OCI-LY7 (cell line): ENCODE results near the gene ITGA8. TPM values are rescaled to one million over a fixed set of nuclear protein-coding genes. Genes with fewer than 3 reads are reported as not detected.

ENCODE experiments used
- BruUV-seq: library from RNA; stranded (reverse); fragments of 400-500 nt; replicated peaks from 2 replicates; lab custom pipeline; 2021; lab: Mats Ljungman, UMichigan
- CTCF ChIA-PET: fragments of 300-600 bp; sonication (Branson Sonifier 250); formaldehyde crosslinking; loops from one replicate; lab custom pipeline; 2022; ENCODE audit warnings: antibody characterized with exemption; ENCODE audit not compliant: unreplicated experiment; lab: Charles Lee
- POLR2A ChIA-PET: fragments of 300-600 bp; sonication (Branson Sonifier 250); formaldehyde crosslinking; loops from one replicate; lab custom pipeline; 2022; ENCODE audit warnings: antibody characterized with exemption; lab: Charles Lee
- DNase-seq: peaks from one replicate; pipeline ENCODE4 v3.0.0-alpha.2; 2015; ENCODE audit warnings: low spot score
- H2AFZ ChIP-seq: fragments of 200-600 bp; sonication (generic), shearing (Covaris generic); 2 replicates; pipeline ENCODE4 v1.6.1; 2014; ENCODE audit warnings: mild to moderate bottlenecking, antibody characterized with exemption, low read length, moderate library complexity
- H3K27ac ChIP-seq: fragments of 200-600 bp; sonication (generic); 2 replicates; pipeline ENCODE4 v1.5.1; 2014; ENCODE audit warnings: mixed run types, low read depth, mild to moderate bottlenecking, moderate library complexity, low read length, inconsistent platforms; ENCODE audit not compliant: poor library complexity, severe bottlenecking
- H3K36me3 ChIP-seq: fragments of 200-600 bp; sonication (generic); 2 replicates; pipeline ENCODE4 v1.6.1; 2014; ENCODE audit warnings: mild to moderate bottlenecking, antibody characterized with exemption, low read length, moderate library complexity, mixed read lengths; ENCODE audit not compliant: insufficient read depth
- H3K4me1 ChIP-seq: fragments of 200-600 bp; sonication (generic); 2 replicates; pipeline ENCODE4 v1.5.1; 2014; ENCODE audit warnings: mild to moderate bottlenecking, low read length; ENCODE audit not compliant: insufficient read depth, poor library complexity, severe bottlenecking
- H3K4me2 ChIP-seq: fragments of 200-600 bp; sonication (generic); 2 replicates; pipeline ENCODE4 v1.6.1; 2014; ENCODE audit warnings: mild to moderate bottlenecking, low read length
- H3K4me3 ChIP-seq: fragments of 200-600 bp; sonication (generic); 2 replicates; pipeline ENCODE4 v1.5.1; 2014; ENCODE audit warnings: mild to moderate bottlenecking, low read depth, low read length; ENCODE audit not compliant: poor library complexity, severe bottlenecking
- H3K79me2 ChIP-seq: fragments of 200-600 bp; sonication (generic); 2 replicates; pipeline ENCODE4 v1.6.1; 2016; ENCODE audit warnings: low read depth, mild to moderate bottlenecking, low read length, moderate library complexity, mixed read lengths; ENCODE audit not compliant: insufficient read depth
- H3K9me2 ChIP-seq: fragments of 200-600 bp; sonication (generic); 2 replicates; pipeline ENCODE4 v1.6.1; 2016; ENCODE audit warnings: mild to moderate bottlenecking, low read length, mixed read lengths; ENCODE audit not compliant: insufficient read depth
- H3K9me3 ChIP-seq: fragments of 200-600 bp; sonication (generic); 2 replicates; pipeline ENCODE4 v1.6.1; 2014; ENCODE audit warnings: mild to moderate bottlenecking, mixed run types, low read length, mixed read lengths
- H4K20me1 ChIP-seq: fragments of 200-600 bp; sonication (generic); 2 replicates; pipeline ENCODE4 v1.6.1; 2014; ENCODE audit warnings: mild to moderate bottlenecking, antibody characterized with exemption, low read length, moderate library complexity, mixed read lengths; ENCODE audit not compliant: insufficient read depth
- CTCF ChIP-seq: fragments of 200-600 bp; sonication (generic); conservative IDR thresholded peaks from 2 replicates; pipeline ENCODE4 v1.5.1; 2014; ENCODE audit warnings: mild to moderate bottlenecking, antibody characterized with exemption, low read length, moderate library complexity, mixed read lengths
- EZH2phosphoT487 ChIP-seq: fragments of 200-600 bp; sonication (generic); IDR thresholded peaks from 2 replicates; pipeline ENCODE4 v1.6.1; 2018; ENCODE audit warnings: low read depth, borderline replicate concordance, mild to moderate bottlenecking, mixed run types, antibody characterized with exemption, low read length, moderate library complexity, mixed read lengths
- intact Hi-C: fragments of 100-400 bp; cut with micrococcal nuclease; formaldehyde crosslinking; loops from one replicate; pipeline ENCODE4 v1.10.0; 2022; ENCODE audit not compliant: unreplicated experiment
- total RNA-seq, 2 experiments: library from RNA; depleted of rRNA in 1 of 2; stranded (reverse); fragments of >200 nt in 1 of 2; shearing (Covaris generic) in 1 of 2; gene quantifications; 2 replicates each; pipeline ENCODE4 v1.2.3, GENCODE V29; 2014 to 2022

Gene ITGA8
- total RNA-seq, 2 experiments from 2014 or later: not detected

- ChIA-PET POLR2A (interaction anchor here (0.7 kb wide), 1 partner anchor 126 kb away, joined by 7 read pairs; no protein-coding TSS in a partner anchor), CTCF (no interaction called here)
- no peak overlapping the region for H3K4me3 ChIP-seq
- no TSS peak for BruUV-seq
- H3K79me2 ChIP-seq: no peaks in the 10 kb centered on the region
- no peaks in the 10 kb centered on the region for H3K9me3 ChIP-seq
- no peaks in the 10 kb centered on the region for H3K9me2 ChIP-seq
- TF ChIP-seq EZH2phosphoT487: no peak
- TF ChIP-seq CTCF: no peak
- no peak for DNase-seq
- H4K20me1 ChIP-seq: no peaks in the 10 kb centered on the region
- H3K27ac ChIP-seq: no peak overlapping the region
- no peak overlapping the region for H2AFZ ChIP-seq
- H3K4me2 ChIP-seq: no peak overlapping the region
- intact Hi-C loops: no loop called here
- no peaks in the 10 kb centered on the region for H3K4me1 ChIP-seq
- no peaks in the 10 kb centered on the region for H3K36me3 ChIP-seq
Observed at GRCh38 chr10:15729890-15730289, 10.2 kb upstream of the ITGA8 start.

DNA sequence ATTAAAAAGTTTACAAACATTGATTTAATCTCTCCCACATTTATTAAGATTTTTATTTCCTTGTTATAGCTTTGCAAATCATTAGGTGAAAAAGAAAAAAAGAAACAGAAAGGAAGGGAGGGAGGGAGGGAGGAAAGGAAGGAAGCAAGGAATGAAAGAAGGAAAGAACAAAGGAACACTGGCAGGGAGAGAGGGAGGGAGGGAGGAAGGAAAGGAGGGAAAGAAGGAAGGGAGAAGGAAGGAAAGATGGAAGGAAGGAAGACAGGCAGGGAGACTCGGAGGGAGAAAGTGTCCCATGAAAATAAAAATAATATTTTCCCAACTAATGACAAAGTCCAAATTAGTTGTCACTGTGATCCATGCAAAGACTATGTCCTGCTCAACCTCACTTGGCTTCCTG lies 6.3 kb upstream of the ITGA8 start:
- ChIA-PET CTCF (interaction anchor here (0.7 kb wide), 1 partner anchor 40 kb away, joined by 3 read pairs; no protein-coding TSS in a partner anchor), POLR2A (interaction anchor here (0.5 to 0.6 kb wide), 2 partner anchors 9 to 184 kb away, joined by 4 to 5 read pairs; no protein-coding TSS in a partner anchor)
- Histone ChIP-seq H4K20me1 (no peaks in the 10 kb centered on the region), H3K4me3 (no peak overlapping the region), H3K4me2 (no peak overlapping the region), H3K9me3 (no peaks in the 10 kb centered on the region), H2AFZ (no peak overlapping the region), H3K9me2 (no peaks in the 10 kb centered on the region), H3K36me3 (no peaks in the 10 kb centered on the region), H3K79me2 (no peaks in the 10 kb centered on the region), H3K27ac (no peak overlapping the region), H3K4me1 (no peaks in the 10 kb centered on the region)
- intact Hi-C loops: no loop called here
- no peak for DNase-seq
- no peak for TF ChIP-seq CTCF
- no peak for TF ChIP-seq EZH2phosphoT487
- no TSS peak for BruUV-seq

DNA sequence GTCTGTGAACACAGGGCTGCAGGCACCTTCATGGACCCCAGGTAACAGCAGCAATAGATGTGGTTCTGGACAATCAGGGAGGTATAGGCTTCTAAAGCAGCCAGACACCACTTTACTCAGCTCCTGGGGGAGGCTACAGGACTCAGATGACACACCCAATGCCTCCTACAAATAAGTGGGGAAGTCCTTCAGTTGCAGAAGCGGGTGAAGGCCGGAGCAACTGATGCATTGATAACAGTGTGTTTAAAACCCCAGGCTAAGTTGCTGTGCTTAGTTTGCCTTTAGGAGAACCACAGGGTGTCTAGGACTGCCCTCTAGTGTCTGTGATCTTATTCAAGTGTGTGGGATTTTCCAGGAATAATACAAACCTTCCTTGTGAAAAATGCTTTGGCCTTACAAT lies 5.9 kb upstream of the ITGA8 start:
- POLR2A ChIA-PET: interaction anchor here (0.6 kb wide), 1 partner anchor 183 kb away, joined by 4 read pairs; no protein-coding TSS in a partner anchor
- H3K9me3 ChIP-seq: no peaks in the 10 kb centered on the region
- CTCF ChIA-PET: interaction anchor here (0.7 kb wide), 1 partner anchor 39 kb away, joined by 3 read pairs; no protein-coding TSS in a partner anchor

More for the DNA sequence above, 5.9 kb upstream of the ITGA8 start:
- H3K4me2 ChIP-seq: no peak overlapping the region
- peak; percentile 22 for DNase-seq
- H3K4me3 ChIP-seq: no peak overlapping the region
- H4K20me1 ChIP-seq: no peaks in the 10 kb centered on the region
- intact Hi-C loops: loop anchor here (2.0 kb wide), 1 partner anchor 77 kb away; no protein-coding TSS in a partner anchor
- TF ChIP-seq CTCF (peak; percentile 72), EZH2phosphoT487 (no peak)
- H3K79me2 ChIP-seq: no peaks in the 10 kb centered on the region
- H3K9me2 ChIP-seq: no peaks in the 10 kb centered on the region
- BruUV-seq: no TSS peak
- no peaks in the 10 kb centered on the region for H3K4me1 ChIP-seq
- H3K27ac ChIP-seq: no peak overlapping the region
- H2AFZ ChIP-seq: no peak overlapping the region
- no peaks in the 10 kb centered on the region for H3K36me3 ChIP-seq
